ENCODE results near the gene CEP57L1. TPM values are rescaled to one million over a fixed set of nuclear protein-coding genes. Genes with fewer than 3 reads are reported as not detected.

The CEP57L1 gene
- total and polyA plus RNA-seq, 9 of the 15 experiments (the other 6 are each of a cell fraction or from before 2014, with no cell fraction given), result 39.4 to 88.6 (median 61.8) TPM

DNA sequence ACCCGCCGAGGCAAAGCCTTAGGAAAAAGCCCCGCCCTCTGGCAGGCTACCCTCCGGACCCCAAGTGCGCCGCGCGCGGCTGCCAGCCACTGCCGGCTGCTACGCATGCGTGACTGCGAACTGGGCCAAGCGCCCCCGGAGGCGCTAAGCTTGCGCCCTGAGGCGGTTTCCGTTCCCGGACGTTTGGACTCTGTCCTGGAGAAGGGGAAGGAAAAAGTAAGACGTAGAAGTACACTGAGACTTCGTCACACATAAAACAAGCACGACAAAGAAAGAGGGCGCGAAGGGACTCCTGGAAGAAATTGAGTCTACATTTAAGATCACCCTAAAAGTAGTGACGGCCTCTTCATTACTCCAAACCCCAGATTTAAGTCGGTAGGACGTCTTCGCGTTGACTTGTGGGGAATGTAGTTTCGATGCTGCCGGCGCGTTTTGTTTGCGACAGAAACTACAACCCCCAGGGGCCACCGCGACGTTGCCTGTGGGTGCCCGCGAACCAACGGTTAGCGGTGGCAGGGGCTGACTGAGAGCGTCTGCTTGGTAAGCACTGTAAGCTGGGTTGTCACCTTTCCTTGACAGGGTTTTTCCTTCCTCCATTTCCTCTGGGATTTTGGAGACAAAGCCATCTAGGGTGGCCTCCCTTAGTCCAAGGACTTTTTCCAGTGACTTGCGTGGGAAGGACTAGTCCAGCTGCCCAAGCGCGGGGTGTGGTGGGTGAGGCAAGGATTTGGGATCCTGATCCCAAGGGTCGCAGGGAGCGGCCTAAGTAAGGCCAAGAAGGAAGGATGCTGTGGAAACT, at the start of gene CEP57L1 (continued):
- TF ChIP-seq AFF1 (IDR thresholded peaks at IDR 0.05; ENCODE audit: low read depth in 1 of 2, partially characterized antibody in 2 of 2), result peak; percentile 79 to 95
- peak; percentile 89 for TF ChIP-seq CREB3L1 (IDR thresholded peaks at IDR 0.05; ENCODE audit: borderline replicate concordance, low read depth)
- TF ChIP-seq, protein P1, sequence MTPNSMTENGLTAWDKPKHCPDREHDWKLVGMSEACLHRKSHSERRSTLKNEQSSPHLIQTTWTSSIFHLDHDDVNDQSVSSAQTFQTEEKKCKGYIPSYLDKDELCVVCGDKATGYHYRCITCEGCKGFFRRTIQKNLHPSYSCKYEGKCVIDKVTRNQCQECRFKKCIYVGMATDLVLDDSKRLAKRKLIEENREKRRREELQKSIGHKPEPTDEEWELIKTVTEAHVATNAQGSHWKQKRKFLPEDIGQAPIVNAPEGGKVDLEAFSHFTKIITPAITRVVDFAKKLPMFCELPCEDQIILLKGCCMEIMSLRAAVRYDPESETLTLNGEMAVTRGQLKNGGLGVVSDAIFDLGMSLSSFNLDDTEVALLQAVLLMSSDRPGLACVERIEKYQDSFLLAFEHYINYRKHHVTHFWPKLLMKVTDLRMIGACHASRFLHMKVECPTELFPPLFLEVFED (CRISPR knock-in tag; conservative IDR thresholded peaks at IDR 0.05), result peak; percentile 56; the same call in 1 of the 2 replicates
- TF ChIP-seq SAP30 (IDR thresholded peaks at IDR 0.05; ENCODE audit: borderline replicate concordance, insufficient read depth, low read depth, low read length, poor library complexity, severe bottlenecking), result peak; percentile 35
- TF ChIP-seq FOXJ3 (CRISPR knock-in tag; IDR thresholded peaks at IDR 0.05), result no peak
- no peak for TF ChIP-seq HNRNPK (IDR thresholded peaks at IDR 0.05; ENCODE audit: low read depth, low read length, poor library complexity, severe bottlenecking)
- TF ChIP-seq TEAD2 (tag; IDR thresholded peaks at IDR 0.05), result no peak
- no peak for TF ChIP-seq MLX (CRISPR knock-in tag; conservative IDR thresholded peaks at IDR 0.05)
- TF ChIP-seq TAF15 (IDR thresholded peaks at IDR 0.05; ENCODE audit: low read depth, low read length), result no peak
- TF ChIP-seq ZNF431 (CRISPR knock-in tag; IDR thresholded peaks at IDR 0.05), result peak; percentile 55; the same call in 1 of the 2 replicates
- TF ChIP-seq SIX5 (IDR thresholded peaks at IDR 0.05; ENCODE audit: borderline replicate concordance in 1 of 2, insufficient read depth in 1 of 2, low read depth in 1 of 2, low read length in 2 of 2), result peak; percentile 84 to 87
- TF ChIP-seq ZNF134 (CRISPR knock-in tag; conservative IDR thresholded peaks at IDR 0.05), result no peak
- TF ChIP-seq CBFA2T2 (conservative IDR thresholded peaks at IDR 0.05), result no peak
- peak; percentile 89; the same call in 1 of the 2 replicates for TF ChIP-seq GATAD2A (IDR thresholded peaks at IDR 0.05)
- no peak for TF ChIP-seq ARID2 (IDR thresholded peaks at IDR 0.05)
- no peak for TF ChIP-seq KDM4B (IDR thresholded peaks at IDR 0.05; ENCODE audit: borderline replicate concordance in 2 of 2, low read depth in 1 of 2)
- TF ChIP-seq NR3C1 (CRISPR knock-in tag; IDR thresholded peaks at IDR 0.05), result no peak
- TF ChIP-seq SMAD3 (CRISPR knock-in tag; conservative IDR thresholded peaks at IDR 0.05), result 0 out of 2 replicates have a peak, but pooled peaks have one; percentile 6
- TF ChIP-seq EP400 (IDR thresholded peaks at IDR 0.05), result peak; percentile 75
- no peak for TF ChIP-seq KAT8 (IDR thresholded peaks at IDR 0.05; ENCODE audit: low read depth)
